T47D (cell line): ENCODE results near the gene MDGA2.

Source experiments
- DNase-seq, 2 experiments: peaks; one replicate each; pipeline versions ENCODE4 v3.0.0 to v3.0.0-alpha.2; 2011 to 2012; ENCODE audit warnings: low read depth in 1 of 2, low spot score in 1 of 2
- JUND ChIP-seq: IDR thresholded peaks from 2 replicates; pipeline ENCODE4 v1.6.1; 2012; ENCODE audit warnings: low read depth
- in situ Hi-C: cut with HindIII; loops from 2 replicates; pipeline ENCODE4 v1.10.0; 2016; ENCODE audit warnings: low sequenced_read_pairs, low pct_unique_long_range_greater_than_20kb

The MDGA2 gene

GRCh38 chr14:46819117-46819516, 856.3 kb downstream of the MDGA2 start:
- in situ Hi-C loops, result no loop called here
- TF ChIP-seq JUND, result no peak
- DNase-seq, result no peak

GRCh38 chr14:46818147-46818546, 857.3 kb downstream of the MDGA2 start:
- TF ChIP-seq JUND, result no peak
- in situ Hi-C loops, result no loop called here

GRCh38 chr14:46793144-46793543, 882.3 kb downstream of the MDGA2 start:
- no peak for TF ChIP-seq JUND
- DNase-seq, result no peak
- in situ Hi-C loops, result no loop called here

More at GRCh38 chr14:46818147-46818546, 857.3 kb downstream of the MDGA2 start:
- DNase-seq, result no peak
